ENCODE measurements around the gene ETS2.

ETS2 gene

DNA sequence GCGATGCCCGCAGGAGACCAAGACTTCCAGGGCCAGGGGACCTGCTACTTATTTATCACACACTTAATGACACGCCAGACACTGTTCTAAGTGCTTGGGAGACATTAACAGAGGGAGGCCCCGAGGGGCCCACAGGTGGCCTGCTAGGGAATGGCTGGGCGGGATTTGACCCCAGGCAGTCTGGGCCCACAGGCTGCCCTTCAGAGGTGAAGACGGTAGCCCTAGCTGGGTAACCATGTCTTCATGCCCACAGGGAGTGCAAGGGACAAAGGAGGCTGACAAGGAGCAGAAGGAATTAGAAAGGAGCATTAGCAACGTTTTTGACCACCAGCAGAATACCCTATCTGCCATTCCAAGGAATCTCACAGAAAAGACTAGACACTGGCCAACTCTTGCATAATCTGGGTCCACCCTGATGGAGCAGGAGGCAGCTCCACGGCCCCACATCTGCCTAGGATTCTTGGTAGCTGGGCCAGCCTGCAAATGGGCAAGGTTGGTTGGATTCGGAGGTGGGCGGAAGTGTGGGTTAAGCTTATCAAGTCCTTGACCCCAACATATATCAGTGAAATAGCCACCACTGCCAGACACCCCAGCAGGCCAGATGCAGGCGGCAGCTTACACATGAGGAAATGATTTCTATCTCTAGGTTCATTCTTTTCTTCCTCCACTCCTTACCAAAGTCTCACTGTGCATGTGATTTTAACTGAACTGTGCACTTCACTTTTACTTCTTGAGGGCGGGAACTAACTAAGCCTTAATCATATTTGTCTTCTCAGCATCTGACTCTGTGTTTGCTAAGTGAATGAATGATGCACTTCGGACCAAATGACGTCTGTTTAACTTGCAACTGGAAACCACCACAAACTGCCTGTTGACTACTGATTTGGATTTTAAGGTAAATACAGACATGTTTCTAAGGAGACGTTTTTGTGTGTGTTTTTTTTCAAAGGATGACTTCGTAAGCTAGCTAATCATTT, 3.4 kb upstream of the ETS2 start:
- DNase-seq (ENCODE audit: low read depth): no peak

DNA sequence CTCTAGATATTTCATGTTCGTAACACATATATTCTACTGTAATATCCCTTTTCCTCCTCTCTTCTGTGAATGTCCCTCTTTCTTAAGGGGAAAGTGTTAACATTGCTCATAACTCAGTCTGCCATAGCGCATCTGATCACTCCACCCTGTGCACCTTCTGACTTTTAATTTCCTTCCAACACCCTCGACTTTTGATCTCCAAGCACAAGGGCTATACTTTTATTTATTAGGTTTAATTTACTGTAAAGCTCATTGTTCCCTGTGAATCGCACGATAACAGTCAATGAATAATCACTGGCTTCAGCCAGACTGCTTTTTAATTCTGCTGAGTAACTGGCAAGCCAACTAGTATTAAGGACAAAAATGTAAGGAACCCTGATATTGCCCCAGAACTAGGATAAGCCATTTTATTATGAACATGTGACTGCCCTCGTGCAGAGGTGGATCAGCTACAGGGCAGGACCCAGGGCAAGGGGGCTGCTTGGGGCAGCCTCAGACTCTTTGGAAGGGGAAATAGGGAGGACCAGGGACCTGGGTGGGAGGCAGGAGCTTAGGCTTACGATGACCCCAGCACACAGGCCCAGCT, 2.6 kb upstream of the ETS2 start:
- no peak for DNase-seq (ENCODE audit: low read depth)

DNA sequence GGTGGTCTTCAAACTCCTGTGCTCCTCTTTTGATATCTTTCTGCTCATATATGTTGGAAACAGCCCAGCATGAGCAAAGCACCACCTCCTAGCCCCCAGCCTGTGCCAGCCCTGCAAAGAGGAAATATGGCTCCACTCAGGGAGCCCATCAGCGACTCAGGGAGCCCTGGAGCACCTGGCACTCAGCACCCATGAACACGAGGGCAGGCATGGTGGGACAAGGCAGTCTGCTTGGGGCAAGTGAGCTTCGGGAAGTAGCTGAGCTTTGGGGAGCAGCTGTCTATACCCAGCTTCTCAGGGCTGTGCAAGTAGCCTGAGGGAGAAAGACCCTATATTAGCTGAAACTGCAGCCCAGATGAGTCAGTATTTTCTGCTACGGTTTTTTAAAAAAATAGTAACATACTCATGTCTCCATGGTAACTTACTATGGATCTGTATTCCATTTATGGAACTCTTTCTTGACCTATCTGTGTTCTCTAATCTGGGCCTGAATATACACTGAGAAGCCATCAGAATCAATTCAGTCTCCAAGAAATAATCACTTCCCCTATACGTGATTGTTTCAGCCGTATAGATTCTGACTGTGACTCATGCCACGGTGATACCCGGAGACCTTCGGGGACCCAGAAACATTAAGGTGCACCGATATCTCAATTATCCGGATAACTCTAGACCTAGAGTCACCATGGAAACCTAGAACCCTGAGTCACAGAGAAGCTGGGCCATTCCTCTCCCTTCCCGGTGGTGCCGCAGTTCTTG, 1.5 kb upstream of the ETS2 start:
- DNase-seq (ENCODE audit: low read depth): no peak

- peak; percentile 54 for DNase-seq (ENCODE audit: low read depth)
Measured at GRCh38 chr21:38804789-38805327, 871 bp upstream of the ETS2 start.

DNA sequence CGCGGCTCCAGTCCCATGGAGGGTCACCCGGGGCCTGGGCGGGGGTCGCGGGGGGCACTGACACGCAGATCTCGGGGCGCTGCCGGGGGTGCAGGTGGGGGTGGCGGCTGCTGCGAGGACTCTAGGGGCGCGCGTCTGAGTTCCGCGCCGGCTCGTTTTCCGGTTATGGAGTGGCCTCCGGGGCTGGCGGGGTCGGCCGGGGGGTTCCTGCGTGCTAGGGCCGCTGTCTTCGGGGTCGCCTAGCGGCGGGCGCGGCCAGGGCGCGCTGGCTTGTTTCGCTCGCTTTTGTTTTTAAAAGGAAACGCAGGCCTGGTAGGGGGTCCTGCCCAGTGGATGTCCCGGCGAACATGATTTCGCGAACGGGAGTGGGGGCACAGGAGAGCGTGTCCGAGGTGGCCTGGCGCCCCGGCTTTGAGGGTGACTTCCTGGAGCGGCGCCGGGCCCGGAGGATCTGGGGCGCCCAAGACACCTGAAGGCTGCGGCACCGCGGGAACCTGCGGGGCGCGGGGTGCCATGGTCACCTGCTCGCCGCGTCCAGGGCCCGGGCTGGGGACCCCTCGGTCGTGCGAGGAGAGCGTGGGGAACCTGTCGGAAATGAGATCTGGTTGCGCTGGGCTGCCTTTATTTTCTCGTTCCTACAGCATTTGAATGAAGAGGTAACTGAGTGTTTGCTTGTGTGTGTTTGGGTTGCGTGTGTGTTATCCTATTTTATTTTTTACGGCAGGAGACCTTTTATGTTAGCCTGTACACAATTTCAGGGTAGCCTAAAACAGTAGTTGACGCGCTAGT, 618 bp downstream of the ETS2 start:
- no peak for DNase-seq (ENCODE audit: low read depth)

- no peak for DNase-seq (ENCODE audit: low read depth)
Measured at GRCh38 chr21:38806942-38807284, 1.2 kb downstream of the ETS2 start.

DNA sequence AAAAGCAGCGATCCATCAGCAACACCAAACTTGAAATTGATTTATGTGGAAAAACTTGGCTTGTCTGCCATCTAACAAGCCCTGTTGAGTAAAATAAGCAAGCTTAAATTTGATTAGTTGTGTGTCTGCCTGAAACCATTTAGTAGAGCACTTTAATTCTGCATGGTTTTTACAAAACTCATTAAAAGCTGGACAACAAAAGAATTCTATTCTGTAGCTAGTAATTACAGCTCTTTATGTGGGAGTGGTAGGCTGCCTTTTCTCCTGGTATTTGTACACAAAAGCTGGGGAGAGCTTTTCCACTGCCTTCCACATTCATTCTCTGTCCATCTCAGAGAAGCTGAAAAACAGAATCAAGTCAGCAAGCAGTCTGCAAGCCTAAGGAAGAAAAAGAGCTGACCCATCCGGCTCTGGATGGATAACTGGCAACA, 1.7 kb downstream of the ETS2 start:
- no peak for DNase-seq (ENCODE audit: low read depth)

DNA sequence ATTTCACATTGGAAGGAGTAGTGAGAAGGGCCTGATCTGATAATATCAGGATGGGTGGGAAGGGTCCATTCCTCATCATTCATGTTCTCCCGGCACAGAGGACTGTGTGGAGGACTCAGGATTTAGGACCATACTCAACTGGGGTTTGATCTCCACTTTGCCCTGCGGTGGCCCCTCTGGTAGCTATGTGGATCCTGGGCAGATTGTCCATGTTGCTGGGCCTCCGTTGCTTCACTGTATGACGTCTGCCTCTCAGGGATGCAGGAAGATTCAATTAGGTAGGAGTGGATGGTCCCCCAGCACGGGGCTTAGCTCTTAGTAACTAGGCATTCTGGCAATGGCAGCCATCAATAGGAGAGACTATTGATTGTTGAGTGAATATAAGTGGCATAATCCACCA, 2.3 kb downstream of the ETS2 start:
- DNase-seq (ENCODE audit: low read depth): no peak

- DNase-seq (ENCODE audit: low read depth): no peak
Measured at GRCh38 chr21:38809198-38809878, 3.6 kb downstream of the ETS2 start.

DNA sequence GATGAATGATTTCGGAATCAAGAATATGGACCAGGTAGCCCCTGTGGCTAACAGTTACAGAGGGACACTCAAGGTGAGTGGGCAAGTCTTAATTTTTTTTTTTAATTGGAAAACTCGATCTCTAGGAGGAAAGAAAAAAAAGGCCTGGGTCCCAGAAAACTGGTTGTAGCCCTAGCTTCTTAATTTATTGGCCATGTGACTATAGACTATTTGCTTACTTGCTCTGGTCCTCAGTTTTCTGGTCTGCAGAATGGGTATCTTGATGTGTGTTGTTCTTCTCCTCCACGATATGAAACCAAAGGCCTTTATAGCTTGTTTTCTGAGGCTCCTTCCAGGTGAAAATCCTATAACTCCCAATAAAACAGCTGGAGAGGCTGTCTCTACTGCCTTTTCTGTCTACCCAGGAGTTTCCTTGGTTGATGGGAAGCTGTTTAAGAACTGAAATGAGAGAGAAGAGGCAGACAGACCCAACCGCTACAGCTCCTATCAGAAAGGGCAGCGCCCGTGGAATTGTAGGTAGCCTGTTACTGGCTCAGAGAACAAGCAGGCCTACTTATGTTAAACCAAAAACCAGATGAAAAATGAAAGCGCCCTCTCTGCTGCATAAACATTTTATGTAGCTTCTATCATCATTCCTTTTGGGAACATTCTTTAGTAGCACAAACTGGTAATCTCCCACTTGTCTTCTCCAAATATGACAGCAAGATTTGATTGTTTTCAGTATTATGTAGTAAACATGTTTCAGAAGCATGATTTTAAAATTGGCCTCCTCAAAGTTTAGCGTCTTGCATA, 4.5 kb downstream of the ETS2 start:
- no peak for DNase-seq (ENCODE audit: low read depth)

GRCh38 chr21:38810826-38811164, 5.1 kb downstream of the ETS2 start:
- DNase-seq (ENCODE audit: low read depth): no peak

GRCh38 chr21:38811257-38811656, 5.5 kb downstream of the ETS2 start:
- no peak for DNase-seq (ENCODE audit: low read depth)

- no peak for DNase-seq (ENCODE audit: low read depth)
Measured at GRCh38 chr21:38813143-38813542, 7.4 kb downstream of the ETS2 start.

- DNase-seq (ENCODE audit: low read depth): no peak
Measured at GRCh38 chr21:38813547-38813946, 7.8 kb downstream of the ETS2 start.

GRCh38 chr21:38814126-38815059, 8.7 kb downstream of the ETS2 start:
- no peak for DNase-seq (ENCODE audit: low read depth)

DNA sequence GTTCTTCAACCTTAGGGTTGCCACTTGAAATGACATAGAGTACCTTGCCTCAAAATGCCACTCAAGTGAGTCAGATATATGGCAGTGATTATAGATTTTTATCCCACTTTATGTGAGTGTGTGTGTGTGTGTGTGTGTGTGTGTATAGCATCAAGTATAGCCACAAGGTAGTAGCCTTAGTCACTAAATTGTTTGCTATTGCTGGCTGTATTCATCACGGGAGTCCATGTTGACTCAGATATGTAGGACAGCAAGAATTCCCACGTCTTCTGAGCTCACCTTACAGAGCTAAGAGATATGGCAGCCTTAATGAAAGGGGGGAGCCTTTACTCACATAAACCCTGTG, 9.3 kb downstream of the ETS2 start:
- DNase-seq (ENCODE audit: low read depth): no peak

DNA sequence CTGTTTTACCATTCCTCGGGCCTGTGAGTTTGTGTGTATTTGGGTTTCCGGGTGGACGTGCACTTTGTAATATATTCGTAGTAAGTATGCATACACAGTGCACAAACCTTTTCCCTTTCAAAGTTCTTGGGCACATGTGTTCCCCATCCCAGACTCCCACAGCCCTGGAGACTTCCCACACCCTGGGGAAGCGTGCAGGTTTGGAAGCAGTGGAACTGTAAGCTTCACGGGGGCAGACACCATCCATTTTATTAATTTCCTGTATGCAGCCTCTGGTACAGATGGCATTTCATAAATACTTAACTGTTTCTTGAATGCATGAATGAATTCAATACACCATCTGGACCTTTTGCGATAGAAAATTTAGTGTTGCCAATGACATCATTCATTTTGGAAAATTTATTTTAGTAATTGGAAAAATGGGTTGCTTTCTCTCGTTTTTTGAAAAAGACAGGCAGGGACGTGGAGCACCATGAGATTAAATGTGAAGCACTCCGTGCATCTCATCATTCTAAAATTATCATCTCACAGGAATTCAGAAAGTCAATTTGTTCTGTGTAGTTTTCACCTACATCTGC, 10.8 kb downstream of the ETS2 start:
- no peak for DNase-seq (ENCODE audit: low read depth)

DNA sequence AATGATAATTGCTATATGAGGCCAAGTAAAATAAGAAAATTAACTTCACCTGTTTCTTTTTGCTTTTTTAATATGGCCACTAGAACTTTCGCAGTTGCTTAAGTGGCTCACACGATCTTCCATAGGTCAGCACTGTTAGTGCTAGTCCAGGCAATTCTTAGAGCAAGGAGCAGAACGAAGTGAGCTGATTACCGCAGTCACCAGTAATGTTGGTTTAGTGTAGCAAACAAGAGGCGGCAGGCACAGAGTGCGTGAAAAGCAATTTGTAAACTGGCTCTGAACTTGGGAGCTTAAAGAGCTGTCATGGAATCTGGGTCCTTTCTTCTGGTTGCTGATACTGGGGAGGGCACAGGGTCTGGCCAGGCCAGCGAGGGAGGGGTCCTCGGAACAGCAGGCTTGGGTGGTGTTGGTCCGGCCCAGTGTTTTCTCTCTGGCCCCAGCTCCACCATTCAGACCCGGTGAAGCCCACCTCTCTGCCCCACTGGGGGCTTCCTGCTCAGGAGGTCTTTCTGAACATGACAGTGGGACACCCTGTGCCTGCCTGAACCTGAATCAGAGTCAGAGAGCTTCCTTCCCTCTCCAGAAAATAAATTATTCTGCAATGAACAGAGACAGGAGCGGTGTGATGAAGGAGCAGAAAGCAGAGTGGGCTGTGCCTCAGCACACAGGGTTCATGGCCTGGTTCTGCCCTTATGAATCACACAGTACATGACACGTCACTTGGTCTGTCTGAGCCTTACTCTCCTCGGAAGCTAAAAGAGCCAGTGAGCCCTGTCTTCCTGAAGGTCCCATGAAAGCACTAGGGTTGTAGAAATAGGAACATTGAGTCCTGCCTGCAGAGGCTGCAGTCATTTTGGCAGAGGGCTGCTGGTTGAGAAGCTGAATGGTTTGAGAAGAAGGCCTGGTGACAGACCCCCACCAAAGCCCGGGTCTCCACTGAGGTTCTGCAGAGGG, 11.9 kb downstream of the ETS2 start:
- DNase-seq (ENCODE audit: low read depth): no peak

Measured in activated T-cell treated with anti-CD3 and anti-CD28 coated beads for 48 hours (primary cell).